ENCODE data around the gene PROSER1.
A peak's percentile ranks its signal among the peaks of the same experiment; 100 is the strongest.
"Not testable (repeated sequence)": the region's sequence is repeated elsewhere in the genome, so short reads cannot be mapped to it uniquely, and the experiment has no call there.

PROSER1 gene

GRCh38 chr13:39025433-39025839, 12.5 kb downstream of the PROSER1 start:
- no peak for DNase-seq (ENCODE audit: low read depth in 2 of 2)

- no peak for DNase-seq (ENCODE audit: low read depth in 2 of 2)
Observed at GRCh38 chr13:39023761-39024160, 14.1 kb downstream of the PROSER1 start.

- peak; percentile 16 to 18 for DNase-seq (ENCODE audit: low read depth in 2 of 2)
Observed at GRCh38 chr13:39023316-39023715, 14.6 kb downstream of the PROSER1 start.

GRCh38 chr13:39020853-39021462, 16.9 kb downstream of the PROSER1 start:
- DNase-seq (ENCODE audit: low read depth in 2 of 2), result no peak

- no peak for DNase-seq (ENCODE audit: low read depth in 2 of 2)
Observed at GRCh38 chr13:39016787-39017186, 21.1 kb downstream of the PROSER1 start.

- DNase-seq (ENCODE audit: low read depth in 2 of 2), result no peak
Observed at GRCh38 chr13:39016087-39016486, 21.8 kb downstream of the PROSER1 start.

- no peak for DNase-seq (ENCODE audit: low read depth in 2 of 2)
Observed at GRCh38 chr13:39013462-39013861, 24.4 kb downstream of the PROSER1 start.

- DNase-seq (ENCODE audit: low read depth in 2 of 2), result no peak
Observed at GRCh38 chr13:39012608-39013007, 25.3 kb downstream of the PROSER1 start.

- DNase-seq (ENCODE audit: low read depth in 2 of 2), result not testable (repeated sequence)
Observed at GRCh38 chr13:39006371-39007111, 31.3 kb downstream of the PROSER1 start.

GRCh38 chr13:38998739-38999138, 39.1 kb downstream of the PROSER1 start:
- DNase-seq (ENCODE audit: low read depth in 2 of 2), result no peak

GRCh38 chr13:38993381-38993780, 44.5 kb downstream of the PROSER1 start:
- no peak for DNase-seq (ENCODE audit: low read depth in 2 of 2)

- DNase-seq (ENCODE audit: low read depth in 2 of 2), result no peak
Observed at GRCh38 chr13:38990693-38991092, 47.2 kb downstream of the PROSER1 start, which contains the start of gene STOML3. Gene STOML3 (minus strand): TSS chr13:38990831. CDS start chr13:38990721, 110 bp downstream.

- DNase-seq (ENCODE audit: low read depth in 2 of 2), result no peak
Observed at GRCh38 chr13:38981096-38981495, 56.8 kb downstream of the PROSER1 start.

- DNase-seq (ENCODE audit: low read depth in 2 of 2), result no peak
Observed at GRCh38 chr13:38980750-38981078, 57.2 kb downstream of the PROSER1 start.

- no peak for DNase-seq (ENCODE audit: low read depth in 2 of 2)
Observed at GRCh38 chr13:38979891-38980749, 57.8 kb downstream of the PROSER1 start.

GRCh38 chr13:38970380-38971051, 67.4 kb downstream of the PROSER1 start:
- no peak for DNase-seq (ENCODE audit: low read depth in 2 of 2)

- no peak for DNase-seq (ENCODE audit: low read depth in 2 of 2)
Observed at GRCh38 chr13:38969187-38969586, 68.7 kb downstream of the PROSER1 start.

- DNase-seq (ENCODE audit: low read depth in 2 of 2), result no peak
Observed at GRCh38 chr13:38967446-38967845, 70.4 kb downstream of the PROSER1 start.

- DNase-seq (ENCODE audit: low read depth in 2 of 2), result no peak
Observed at GRCh38 chr13:38965281-38965680, 72.6 kb downstream of the PROSER1 start.

- no peak for DNase-seq (ENCODE audit: low read depth in 2 of 2)
Observed at GRCh38 chr13:38960175-38960574, 77.7 kb downstream of the PROSER1 start.

Measured in fibroblast of skin of left quadriceps (primary cell).